GM21737 (cell line): Measurements from ENCODE around the gene LURAP1L.

Experiments used
- ATAC-seq: cut with Tn5 transposase; IDR thresholded peaks from one replicate; pipeline ENCODE4 v1.9.1; 2021; ENCODE audit warnings: mild to moderate bottlenecking, moderate library complexity; ENCODE audit not compliant: unreplicated experiment

LURAP1L gene

DNA sequence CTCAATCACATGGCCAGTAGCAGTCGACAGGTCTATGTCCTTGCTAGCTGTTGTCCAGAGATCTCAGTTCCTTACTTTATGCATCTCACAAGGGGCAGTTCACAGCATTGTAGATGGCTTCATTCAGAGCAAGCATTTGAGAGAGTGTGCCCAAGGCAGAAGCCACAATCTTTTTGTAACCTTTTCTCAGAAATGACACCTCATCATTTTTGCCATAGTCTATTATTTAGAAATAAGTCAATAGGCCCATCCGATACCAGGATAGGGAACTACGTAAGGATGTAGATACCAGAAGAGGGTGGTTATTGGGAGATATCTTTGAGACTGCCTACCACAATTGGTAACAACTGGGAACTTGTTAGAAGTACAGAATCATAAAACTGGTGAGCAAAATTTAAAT is 37.1 kb downstream of the LURAP1L start:
- no peak for ATAC-seq

DNA sequence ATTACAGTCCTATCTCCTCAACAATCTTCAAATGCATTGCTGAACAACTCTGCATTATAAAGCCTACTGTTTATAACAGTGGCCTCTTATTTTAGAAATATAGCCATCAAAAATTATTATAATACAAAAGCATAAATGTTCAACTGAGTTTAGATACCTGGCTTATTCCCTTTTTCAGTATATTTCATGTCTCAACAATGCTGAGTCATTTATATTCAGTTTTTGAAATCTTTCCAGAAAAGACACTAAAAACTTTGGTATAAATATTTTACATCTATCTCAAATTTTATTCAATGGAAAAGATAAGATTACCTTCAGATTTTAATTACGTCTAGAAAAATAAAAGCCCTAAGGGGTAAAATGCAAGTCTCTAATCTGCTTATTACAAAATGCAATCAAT is 37.9 kb downstream of the LURAP1L start:
- ATAC-seq, result no peak

DNA sequence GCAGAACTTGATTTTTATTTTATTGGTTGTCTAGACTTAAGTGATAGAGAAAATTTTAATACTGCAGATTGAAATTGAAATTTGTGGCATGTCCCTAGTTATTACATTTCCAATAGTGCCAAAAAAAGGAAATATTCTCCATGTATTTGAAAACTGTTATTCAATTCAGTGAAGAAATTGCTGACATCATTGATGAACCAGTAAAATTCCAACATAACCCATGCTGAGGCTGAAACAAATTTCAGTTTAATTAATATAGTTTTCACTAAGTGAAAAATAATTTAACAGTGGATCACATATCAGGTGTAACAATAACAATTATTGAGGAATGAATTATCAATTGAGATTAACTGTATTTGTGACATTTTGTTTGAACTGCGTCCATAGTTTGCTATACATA is 38.7 kb downstream of the LURAP1L start:
- no peak for ATAC-seq

DNA sequence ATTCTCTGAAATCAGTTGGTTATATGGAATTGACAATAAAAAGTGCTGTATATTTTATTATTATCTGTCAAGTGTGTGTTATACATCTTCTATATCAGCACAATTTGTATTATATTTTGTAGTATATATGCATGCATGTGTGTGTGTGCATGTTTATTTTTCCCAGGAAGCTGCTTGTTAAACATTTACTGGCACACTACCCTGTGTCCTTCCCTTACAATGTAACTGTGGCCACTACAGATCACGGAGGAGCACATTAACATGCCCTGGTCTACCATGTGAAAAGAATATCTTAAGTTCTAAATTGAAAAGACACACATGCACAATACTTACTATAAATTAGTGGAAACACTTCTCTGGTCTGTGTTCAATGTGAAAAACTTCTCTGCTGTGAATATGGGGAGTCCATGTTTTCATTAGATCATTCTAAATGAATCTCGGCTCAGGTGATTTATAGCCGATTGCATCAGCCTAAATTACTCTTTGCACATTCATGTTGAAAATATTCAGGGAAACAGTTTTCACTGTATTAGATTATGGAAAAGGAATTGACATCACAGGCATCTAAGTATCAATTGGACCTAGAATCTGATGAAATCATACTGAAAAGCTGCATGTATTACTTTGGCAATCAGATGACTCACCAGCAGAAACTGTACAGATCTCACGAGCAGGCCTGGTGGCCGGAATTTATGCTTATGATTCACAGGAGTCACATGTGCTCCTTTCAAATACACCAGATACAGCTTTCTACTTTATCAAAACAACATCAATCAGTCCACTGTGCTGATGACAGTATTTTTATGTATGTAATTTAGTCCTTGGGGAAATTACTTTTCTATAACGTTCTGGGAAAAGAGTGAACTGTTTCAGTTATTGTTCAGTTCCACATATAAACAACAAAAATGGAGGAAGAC is 39.4 kb downstream of the LURAP1L start:
- no peak for ATAC-seq

DNA sequence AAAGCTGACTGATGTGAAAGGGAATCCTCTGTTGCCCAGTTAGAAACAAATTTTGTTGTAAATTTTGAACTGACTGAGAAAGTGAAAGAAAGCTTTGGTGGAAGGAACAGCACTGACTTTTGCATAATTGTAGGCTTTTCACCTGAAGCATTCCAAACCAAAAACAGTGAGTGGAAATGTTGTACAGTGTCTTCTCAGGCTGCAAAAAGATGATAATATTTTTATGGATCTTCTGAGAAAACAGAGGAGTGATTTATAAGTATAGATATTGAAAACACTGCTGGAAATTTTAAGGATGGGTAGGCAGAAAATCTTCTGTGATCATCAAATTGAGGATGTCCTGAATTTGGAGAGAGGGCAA is 40.0 kb downstream of the LURAP1L start:
- no peak for ATAC-seq

GRCh38 chr9:12815888-12816287 is 41.1 kb downstream of the LURAP1L start:
- no peak for ATAC-seq

DNA sequence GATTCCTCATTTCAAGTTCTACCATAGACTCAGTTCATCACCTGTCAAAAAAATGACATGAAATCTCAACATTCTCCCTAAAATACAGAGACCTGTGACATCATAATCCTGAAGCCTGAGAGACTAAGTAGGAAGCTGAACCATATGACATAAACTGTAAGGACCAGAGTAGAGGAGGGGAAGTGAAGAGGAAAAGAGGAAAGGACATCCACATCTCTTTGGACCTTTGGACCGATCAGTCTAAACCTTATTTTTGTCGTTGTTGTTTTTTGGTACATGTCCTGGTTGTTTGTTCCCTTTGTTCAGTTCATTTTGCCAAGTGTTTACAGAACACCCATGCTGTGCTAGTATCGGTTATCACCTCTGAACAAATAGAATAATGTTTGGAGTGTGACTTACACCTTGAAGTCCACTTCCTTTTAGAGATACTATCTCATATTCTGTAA is 41.9 kb downstream of the LURAP1L start:
- no peak for ATAC-seq

DNA sequence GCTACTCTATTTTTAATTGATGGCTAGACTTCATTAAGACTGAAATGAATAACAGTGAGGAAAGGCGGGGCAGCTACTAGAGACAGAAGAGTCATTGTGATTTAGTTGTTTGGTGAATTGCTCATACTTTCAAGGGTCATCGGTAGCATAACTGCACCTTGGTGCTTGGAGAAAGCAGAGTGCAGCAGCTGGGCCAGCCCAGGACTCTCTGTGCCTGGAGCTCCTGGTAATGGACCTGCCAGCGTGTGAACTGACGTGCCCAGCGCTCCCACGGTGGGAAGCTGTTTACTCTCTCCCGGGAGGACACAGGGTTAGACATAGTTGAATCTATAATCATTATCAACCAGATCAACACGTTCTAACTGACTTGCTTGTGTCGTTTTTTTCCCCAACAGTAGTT is 42.9 kb downstream of the LURAP1L start:
- no peak for ATAC-seq

DNA sequence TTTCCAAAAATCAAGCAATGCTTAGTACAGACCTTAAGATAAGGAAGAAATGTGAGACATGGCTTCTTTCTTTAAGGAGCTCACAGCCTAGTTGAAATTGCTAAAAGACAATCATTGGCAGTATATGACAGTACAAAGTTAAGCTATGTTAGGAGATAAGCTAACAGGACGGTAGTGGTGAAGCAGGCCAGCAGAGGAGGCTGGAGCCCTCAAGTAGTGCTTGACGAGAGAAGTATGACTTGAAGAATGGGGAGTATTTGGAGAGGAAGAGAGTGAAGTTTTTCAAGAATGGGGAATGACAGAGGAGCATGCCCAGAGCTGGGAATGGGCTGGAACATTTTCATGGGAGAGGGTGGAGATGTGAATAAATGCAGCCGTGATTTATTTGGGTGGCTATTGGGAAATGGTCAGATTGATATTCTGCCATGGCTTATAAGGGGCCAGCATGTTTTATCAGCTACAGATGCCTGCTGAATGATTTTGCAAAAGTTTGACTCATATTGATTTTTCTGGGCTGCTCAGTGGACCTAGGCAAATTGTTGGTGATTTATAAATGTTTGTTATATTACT is 43.7 kb downstream of the LURAP1L start:
- no peak for ATAC-seq

GRCh38 chr9:12819436-12820185 is 44.8 kb downstream of the LURAP1L start:
- no peak for ATAC-seq

GRCh38 chr9:12822111-12822510 is 47.3 kb downstream of the LURAP1L start:
- no peak for ATAC-seq

DNA sequence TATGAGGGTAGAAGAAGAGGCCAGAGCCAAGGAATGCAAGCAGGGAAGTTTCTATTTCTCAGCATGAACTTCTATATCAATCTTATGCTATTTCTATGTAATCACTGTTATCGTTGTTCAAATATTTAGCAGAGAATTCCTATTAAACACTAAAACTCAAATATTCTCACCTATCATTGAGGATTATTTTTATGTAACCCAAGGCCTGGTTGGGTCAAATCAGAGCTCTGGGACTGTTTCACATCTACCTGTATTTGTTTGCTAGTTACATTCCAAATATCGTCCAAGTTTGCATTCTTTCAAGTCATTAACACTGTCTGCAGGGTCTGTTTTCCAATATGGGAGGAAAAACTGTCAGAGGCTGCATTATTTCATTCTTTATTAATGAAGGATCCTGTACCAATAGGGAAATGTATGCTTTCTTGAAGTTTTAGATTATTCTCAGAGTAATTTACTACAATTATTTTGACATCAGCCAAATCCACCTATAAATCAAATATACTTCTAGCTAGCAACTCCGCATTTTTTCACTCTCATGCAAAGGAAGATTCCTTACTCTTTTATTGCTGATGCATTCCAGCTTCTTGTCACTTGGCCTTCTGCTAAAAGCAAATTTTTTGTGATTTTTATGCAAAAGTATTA is 52.2 kb downstream of the LURAP1L start:
- no peak for ATAC-seq

GRCh38 chr9:12833701-12834100 is 58.9 kb downstream of the LURAP1L start:
- ATAC-seq, result no peak

DNA sequence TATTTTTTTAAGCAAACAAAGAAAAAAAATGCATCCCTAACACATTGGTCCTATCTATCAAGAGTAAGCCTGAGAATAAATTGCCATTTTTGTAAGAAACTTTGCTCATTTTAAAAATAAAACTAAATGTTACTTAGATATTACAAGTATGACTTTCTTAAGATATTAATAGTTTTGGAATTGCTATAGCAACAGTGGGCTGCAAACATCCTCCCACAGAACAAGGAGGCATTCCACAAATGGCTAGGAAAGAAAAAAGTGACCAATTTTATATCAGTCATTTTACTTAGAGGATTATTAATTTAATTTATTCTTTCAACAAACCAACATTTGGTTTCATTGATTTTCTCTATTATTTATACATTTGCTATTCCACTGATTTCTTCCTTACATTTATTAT is 63.7 kb downstream of the LURAP1L start:
- no peak for ATAC-seq

DNA sequence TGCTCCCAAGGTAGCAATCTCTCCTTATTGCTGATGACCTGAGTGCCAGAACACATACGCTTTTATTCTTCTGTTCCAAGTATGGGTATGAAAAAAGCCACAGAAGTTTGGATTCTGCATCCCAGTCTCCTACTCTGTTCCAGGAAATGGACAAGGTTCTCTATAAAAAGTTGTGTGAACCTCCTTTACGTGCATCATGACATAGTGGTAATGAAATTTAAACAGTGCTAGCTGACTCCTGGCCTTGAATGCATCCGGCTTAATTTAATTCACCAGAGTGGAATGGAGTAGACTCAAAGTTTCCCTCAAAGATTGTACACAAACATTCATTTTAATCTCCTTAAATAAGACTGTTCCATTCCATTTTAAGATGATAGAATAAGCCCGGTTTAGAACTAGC is 68.9 kb downstream of the LURAP1L start:
- no peak for ATAC-seq

- no peak for ATAC-seq
These were observed 71.2 kb downstream of the LURAP1L start for GRCh38 chr9:12846035-12846434.

DNA sequence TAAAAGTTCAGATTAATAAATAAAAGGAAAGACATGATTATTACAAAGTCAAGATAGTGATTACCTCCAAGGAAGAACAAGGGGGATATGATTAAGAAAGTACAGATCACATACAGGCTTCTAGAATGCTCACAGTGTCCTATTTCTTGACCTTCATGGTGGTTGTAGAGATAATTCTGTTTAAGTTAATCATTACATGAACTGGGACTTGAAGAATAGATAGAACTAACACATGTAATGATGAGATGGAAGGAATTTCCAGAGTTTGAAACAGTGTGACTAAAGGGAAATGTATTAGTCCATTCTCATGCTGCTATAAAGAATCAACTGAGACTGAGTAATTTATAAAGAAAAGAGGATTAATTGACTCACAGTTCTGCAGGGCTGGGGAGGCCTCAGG is 72.7 kb downstream of the LURAP1L start:
- no peak for ATAC-seq

- no peak for ATAC-seq
These were observed 74.7 kb downstream of the LURAP1L start for GRCh38 chr9:12849486-12850003.

DNA sequence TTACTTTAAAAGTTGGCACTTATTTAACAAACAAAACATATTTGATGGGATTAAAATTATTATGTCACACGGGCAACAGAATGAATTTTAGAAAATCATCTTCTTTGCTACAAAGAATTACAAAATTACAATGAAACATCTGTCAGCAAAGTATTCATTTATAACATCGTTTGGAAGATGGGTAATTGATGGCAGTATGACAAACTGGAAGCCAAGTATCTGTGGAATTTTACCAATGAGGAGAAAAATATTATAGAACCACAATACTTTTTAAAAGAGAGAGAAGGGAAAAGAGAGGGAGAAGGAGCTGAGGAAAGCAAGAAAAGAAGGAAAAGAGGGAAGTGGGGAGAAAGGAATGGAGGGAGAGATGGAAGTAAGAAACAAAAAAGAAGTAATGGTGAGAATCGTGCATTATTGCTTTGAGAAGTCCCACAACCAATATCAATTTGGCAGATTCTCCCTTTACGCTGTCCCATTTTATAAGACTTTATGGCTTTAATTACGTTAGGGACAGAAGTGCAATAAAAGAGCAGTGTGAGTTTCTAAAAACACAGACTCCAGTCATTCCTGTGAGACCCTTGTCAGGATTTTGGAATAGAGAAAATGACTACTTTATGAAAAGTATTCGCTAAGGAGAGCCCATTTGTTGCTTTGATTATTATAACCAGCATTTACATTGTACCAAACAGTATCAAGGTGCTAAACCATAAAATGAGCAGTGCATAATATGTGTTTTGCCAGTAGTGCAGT is 76.7 kb downstream of the LURAP1L start:
- no peak for ATAC-seq

DNA sequence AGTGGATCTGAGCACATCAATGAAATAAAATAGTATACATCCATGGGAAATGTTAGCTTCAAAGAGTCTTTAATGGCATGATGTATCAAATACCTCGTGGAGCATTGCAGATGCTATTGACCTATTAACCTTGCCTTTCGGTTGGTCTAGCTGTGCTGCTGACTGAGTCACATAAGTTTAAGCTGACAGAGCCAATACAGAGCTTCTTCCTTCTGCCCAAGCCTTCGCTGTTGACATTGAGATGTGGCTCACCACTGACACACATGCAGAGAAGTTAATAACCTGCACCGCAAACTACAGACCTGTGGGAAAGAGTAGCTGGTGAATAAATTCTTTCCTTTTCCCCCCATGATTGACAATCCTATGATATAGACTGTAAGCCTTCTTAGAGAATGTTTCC is 78.2 kb downstream of the LURAP1L start:
- ATAC-seq, result no peak
